Endothelial cell of umbilical vein (primary cell): ENCODE results near the gene CYB5R4. TPM values are rescaled to one million over a fixed set of nuclear protein-coding genes. Genes with fewer than 3 reads are reported as not detected.

Experiments
- BruUV-seq: library from RNA; stranded (reverse); fragments of 400-500 nt; replicated peaks from 2 replicates; lab custom pipeline; 2021; lab: Mats Ljungman, UMichigan
- CTCF ChIA-PET: fragments of 300-600, 350-600 bp; sonication (Branson Sonifier 250); formaldehyde crosslinking; loops from one replicate; lab custom pipeline; 2021; ENCODE audit warnings: antibody characterized with exemption, inconsistent platforms; lab: Charles Lee
- POLR2A ChIA-PET: fragments of 300-600, 350-600 bp; sonication (Branson Sonifier 250); formaldehyde crosslinking; loops from one replicate; lab custom pipeline; 2021; ENCODE audit warnings: antibody characterized with exemption, inconsistent platforms; lab: Charles Lee
- DNase-seq: peaks from one replicate; pipeline ENCODE4 v3.0.0-alpha.2; 2011; ENCODE audit warnings: low read depth, low spot score
- FAIRE-seq: peaks from 2 replicates; lab custom pipeline; 2011; peaks lifted over from hg19 to GRCh38; lab: Jason Lieb, UNC
- H2AFZ ChIP-seq: 2 replicates; pipeline ENCODE4 v1.6.0; 2012; ENCODE audit warnings: low read depth, low read length, control low read depth, inconsistent platforms
- H3K27ac ChIP-seq: 2 replicates; pipeline ENCODE4 v1.5.1; 2011; ENCODE audit warnings: low read depth, mild to moderate bottlenecking, control low read depth, low read length, moderate library complexity; ENCODE audit not compliant: insufficient read depth
- H3K27me3 ChIP-seq, 2 experiments: 2 replicates each; pipeline versions ENCODE4 v1.6.0 to v1.6.1; 2011; ENCODE audit warnings: low read length in 2 of 2, mixed read lengths in 1 of 2; ENCODE audit not compliant: control insufficient read depth in 2 of 2, insufficient read depth in 2 of 2
- H3K36me3 ChIP-seq, 2 experiments: 2 replicates in 1 of 2; 3 replicates in 1 of 2; pipeline ENCODE4 v1.5.1; 2011; ENCODE audit warnings: low read length in 2 of 2, mild to moderate bottlenecking in 1 of 2, moderate library complexity in 1 of 2; ENCODE audit not compliant: control insufficient read depth in 2 of 2, insufficient read depth in 2 of 2; ENCODE audit errors: extremely low read depth in 1 of 2
- H3K4me1 ChIP-seq: 3 replicates; pipeline ENCODE4 v1.5.1; 2011; ENCODE audit warnings: mild to moderate bottlenecking, low read length; ENCODE audit not compliant: control insufficient read depth, insufficient read depth; ENCODE audit errors: extremely low read depth
- H3K4me2 ChIP-seq: 2 replicates; pipeline ENCODE4 v1.6.1; 2011; ENCODE audit warnings: low read length, control low read depth, mixed read lengths; ENCODE audit not compliant: insufficient read depth
- H3K4me3 ChIP-seq, 3 experiments: fragments of 200-600 bp in 1 of 3; sonication (generic), shearing (Covaris generic) in 1 of 3; replicated peaks in 1 of 3; 2 replicates each; pipeline ENCODE4 v1.5.1; 2011 to 2016; ENCODE audit warnings: control low read depth in 3 of 3, low read length in 3 of 3, mild to moderate bottlenecking in 2 of 3, inconsistent platforms in 1 of 3, low read depth in 1 of 3, moderate library complexity in 1 of 3; ENCODE audit not compliant: insufficient read depth in 1 of 3
- H3K79me2 ChIP-seq: 2 replicates; pipeline ENCODE4 v1.6.0; 2012; ENCODE audit warnings: low read length, inconsistent platforms; ENCODE audit not compliant: control insufficient read depth, insufficient read depth
- H3K9ac ChIP-seq: replicated peaks from 2 replicates; pipeline ENCODE3; 2011; ENCODE audit warnings: low read length, control low read depth; ENCODE audit not compliant: insufficient read depth; ENCODE audit errors: extremely low read depth
- H3K9me1 ChIP-seq: replicated peaks from 3 replicates; pipeline ENCODE4 v1.6.0; 2011; ENCODE audit warnings: mild to moderate bottlenecking, low read length; ENCODE audit not compliant: control insufficient read depth, insufficient read depth; ENCODE audit errors: extremely low read depth
- H3K9me3 ChIP-seq: replicated peaks from 2 replicates; pipeline ENCODE4 v1.5.1; 2012; ENCODE audit warnings: low read length, inconsistent platforms; ENCODE audit not compliant: control insufficient read depth, insufficient read depth
- H4K20me1 ChIP-seq: replicated peaks from 2 replicates; pipeline ENCODE3; 2011; ENCODE audit warnings: mild to moderate bottlenecking, low read length; ENCODE audit not compliant: control insufficient read depth, insufficient read depth; ENCODE audit errors: extremely low read depth
- EZH2 ChIP-seq: IDR thresholded peaks from 2 replicates; pipeline ENCODE4 v1.6.1; 2012; ENCODE audit warnings: borderline replicate concordance, low read depth, mild to moderate bottlenecking, moderate library complexity, low read length, inconsistent platforms; ENCODE audit not compliant: severe bottlenecking
- FOS ChIP-seq: IDR thresholded peaks from 2 replicates; pipeline ENCODE4 v1.6.1; 2011; ENCODE audit warnings: mild to moderate bottlenecking, low read length, moderate library complexity, borderline replicate concordance; ENCODE audit not compliant: insufficient read depth
- GATA2 ChIP-seq: IDR thresholded peaks from 2 replicates; pipeline ENCODE4 v1.7.0; 2011; ENCODE audit warnings: low read depth, mild to moderate bottlenecking, moderate library complexity, mixed read lengths, low read length; ENCODE audit not compliant: insufficient read length, insufficient read depth
- JUN ChIP-seq: IDR thresholded peaks from 2 replicates; pipeline ENCODE4 v1.6.1; 2011; ENCODE audit warnings: borderline replicate concordance, low read depth; ENCODE audit not compliant: insufficient read length, insufficient read depth
- MYC ChIP-seq: IDR thresholded peaks from one replicate; pipeline ENCODE4 v1.6.1; 2011; ENCODE audit warnings: mild to moderate bottlenecking, low read depth, low read length
- POLR2A ChIP-seq: IDR thresholded peaks from 2 replicates; pipeline ENCODE4 v1.6.1; 2012; ENCODE audit warnings: low read depth, mild to moderate bottlenecking, control low read depth, low read length
- POLR2AphosphoS5 ChIP-seq: IDR thresholded peaks from 2 replicates; pipeline ENCODE4 v1.6.1; 2012; ENCODE audit warnings: low read depth, mild to moderate bottlenecking, control low read depth, low read length, moderate library complexity; ENCODE audit not compliant: insufficient read depth
- dilution Hi-C: fragments of 300-500 bp; cut with MboI; formaldehyde crosslinking; loops from one replicate; pipeline ENCODE4 v1.15.0; 2019; ENCODE audit warnings: low sequenced_read_pairs; ENCODE audit not compliant: extremely low pct_ligation_motif_present
- intact Hi-C: fragments of 100-400 bp; cut with micrococcal nuclease; formaldehyde crosslinking; loops from one replicate; pipeline ENCODE4 v1.10.0; 2022
- polyA plus RNA-seq, 4 experiments: library from polyadenylated mRNA; depleted of rRNA in 3 of 4; stranded (reverse) in 3 of 4; unstranded in 1 of 4; fragments of >200 nt; gene quantifications; 2 replicates each; pipeline versions ENCODE4 v1.2.1 to v1.2.3, GENCODE V29; 2011 to 2012; ENCODE audit warnings: missing spikeins in 1 of 4
- total RNA-seq: library from RNA; stranded (reverse); gene quantifications from 2 replicates; pipeline ENCODE4 v1.2.3, GENCODE V29; 2021
- TF ChIP-seq, protein P1 (sequence below), 2 donors: IDR thresholded peaks; 1 replicate in 1 of 2; 2 replicates in 1 of 2; pipeline ENCODE4 v1.5.1; 2011; ENCODE audit warnings: low read length in 2 of 2, mild to moderate bottlenecking in 2 of 2, moderate library complexity in 2 of 2, control low read depth in 1 of 2, inconsistent platforms in 1 of 2, low read depth in 1 of 2; ENCODE audit not compliant: insufficient read depth in 1 of 2; ENCODE audit errors: extremely low read depth in 1 of 2
- TF ChIP-seq, protein P2 (sequence below): IDR thresholded peaks from 2 replicates; pipeline ENCODE4 v1.6.1; 2011; ENCODE audit not compliant: insufficient read depth, insufficient read length

CYB5R4 gene
- total and polyA plus RNA-seq, 2 donors (not counting 3 experiments of a cell fraction or from before 2014, with no cell fraction given) = 3.1 to 13.4 TPM

DNA sequence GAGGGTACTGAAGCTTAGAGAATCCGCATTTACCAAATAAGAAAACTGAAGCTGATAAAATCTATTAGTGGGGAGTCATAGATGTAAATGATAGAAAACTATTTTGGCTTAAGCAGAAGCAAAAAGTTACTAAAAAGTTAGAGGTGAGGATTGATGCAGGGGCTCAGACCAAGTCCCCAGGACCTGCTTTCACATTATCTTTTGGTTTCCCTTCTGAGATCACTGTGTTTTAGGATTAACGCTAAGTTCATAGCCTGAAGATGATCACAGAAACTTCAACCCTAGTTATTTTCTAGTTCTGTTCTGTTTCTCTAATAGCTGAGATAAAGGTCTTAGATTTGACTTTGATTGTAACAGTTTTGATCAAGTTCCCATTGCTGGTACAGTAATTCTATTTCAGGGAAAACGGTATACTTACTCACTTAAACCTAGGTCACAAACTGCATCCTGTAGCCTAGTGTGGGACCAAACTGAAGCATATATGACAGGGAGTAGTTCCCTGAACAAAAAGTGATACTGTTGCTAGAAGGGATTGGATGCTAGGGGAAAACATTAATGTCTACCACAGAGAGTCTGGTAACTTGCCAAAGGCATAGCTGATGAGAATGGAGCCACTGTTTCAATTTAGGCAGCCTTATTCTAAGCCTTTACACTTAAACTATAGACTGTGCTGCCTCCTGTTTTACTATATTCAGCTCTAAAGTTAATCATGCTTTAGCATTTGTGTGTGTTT, 13.1 kb downstream of the CYB5R4 start:
- no peak overlapping the region for H3K4me2 ChIP-seq
- FAIRE-seq (no peak), DNase-seq (no peak)
- ChIA-PET CTCF (interaction anchor here (1.0 kb wide), 1 partner anchor 355 kb away, joined by 3 read pairs; the partner anchor contains the start of gene CEP162), POLR2A (no interaction called here)
- no peak for TF ChIP-seq MYC
- TF ChIP-seq, protein P1, sequence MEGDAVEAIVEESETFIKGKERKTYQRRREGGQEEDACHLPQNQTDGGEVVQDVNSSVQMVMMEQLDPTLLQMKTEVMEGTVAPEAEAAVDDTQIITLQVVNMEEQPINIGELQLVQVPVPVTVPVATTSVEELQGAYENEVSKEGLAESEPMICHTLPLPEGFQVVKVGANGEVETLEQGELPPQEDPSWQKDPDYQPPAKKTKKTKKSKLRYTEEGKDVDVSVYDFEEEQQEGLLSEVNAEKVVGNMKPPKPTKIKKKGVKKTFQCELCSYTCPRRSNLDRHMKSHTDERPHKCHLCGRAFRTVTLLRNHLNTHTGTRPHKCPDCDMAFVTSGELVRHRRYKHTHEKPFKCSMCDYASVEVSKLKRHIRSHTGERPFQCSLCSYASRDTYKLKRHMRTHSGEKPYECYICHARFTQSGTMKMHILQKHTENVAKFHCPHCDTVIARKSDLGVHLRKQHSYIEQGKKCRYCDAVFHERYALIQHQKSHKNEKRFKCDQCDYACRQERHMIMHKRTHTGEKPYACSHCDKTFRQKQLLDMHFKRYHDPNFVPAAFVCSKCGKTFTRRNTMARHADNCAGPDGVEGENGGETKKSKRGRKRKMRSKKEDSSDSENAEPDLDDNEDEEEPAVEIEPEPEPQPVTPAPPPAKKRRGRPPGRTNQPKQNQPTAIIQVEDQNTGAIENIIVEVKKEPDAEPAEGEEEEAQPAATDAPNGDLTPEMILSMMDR (IDR thresholded peaks at IDR 0.05; ENCODE audit: extremely low read depth in 1 of 2, insufficient read depth in 1 of 2, low read depth in 1 of 2, low read length in 2 of 2) = no peak
- no peak for TF ChIP-seq FOS
- TF ChIP-seq EZH2 = no peak
- no peak for TF ChIP-seq JUN
- no peak for TF ChIP-seq POLR2AphosphoS5
- no peak for TF ChIP-seq POLR2A
- no peak for TF ChIP-seq GATA2
- TF ChIP-seq, protein P2, sequence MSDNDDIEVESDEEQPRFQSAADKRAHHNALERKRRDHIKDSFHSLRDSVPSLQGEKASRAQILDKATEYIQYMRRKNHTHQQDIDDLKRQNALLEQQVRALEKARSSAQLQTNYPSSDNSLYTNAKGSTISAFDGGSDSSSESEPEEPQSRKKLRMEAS = no peak
- H3K36me3 ChIP-seq = no peaks in the 10 kb centered on the region
- no peak overlapping the region for H3K4me3 ChIP-seq
- no peak overlapping the region for H2AFZ ChIP-seq
- H3K27me3 ChIP-seq = no peaks in the 10 kb centered on the region
- intact Hi-C loops = loop anchor here (5.0 kb wide), 1 partner anchor 165 kb away; the partner anchor contains the start of gene SNAP91
- BruUV-seq = no TSS peak
- no peaks in the 10 kb centered on the region for H3K79me2 ChIP-seq
- no peaks in the 10 kb centered on the region for H3K9me1 ChIP-seq
- no peaks in the 10 kb centered on the region for H3K9me3 ChIP-seq
- H3K4me1 ChIP-seq = no peaks in the 10 kb centered on the region
- no peak overlapping the region for H3K27ac ChIP-seq
- no peak overlapping the region for H3K9ac ChIP-seq
- no peaks in the 10 kb centered on the region for H4K20me1 ChIP-seq
- dilution Hi-C loops = no loop called here
